ENCODE measurements around the gene RBFOX2.

GRCh38 chr22:35728639-35729308, 299.9 kb downstream of the RBFOX2 start:
- TF ChIP-seq POLR2AphosphoS2 (IDR thresholded peaks at IDR 0.05; ENCODE audit: low read depth, low read length) (no peak), EP300 (IDR thresholded peaks at IDR 0.05; ENCODE audit: borderline replicate concordance in 1 of 2, control insufficient read depth in 1 of 2, low read depth in 2 of 2, low read length in 2 of 2) (no peak), GABPA (IDR thresholded peaks at IDR 0.05; ENCODE audit: low read depth) (no peak)

All from GM12878 (cell line).